GM19438 (cell line): ENCODE measurements around the gene COL24A1.
A peak's percentile ranks its signal among the peaks of the same experiment; 100 is the strongest.
"Not testable (repeated sequence)": the region's sequence is repeated elsewhere in the genome, so short reads cannot be mapped to it uniquely, and the experiment has no call there.

Experiments used
- ATAC-seq: cut with Tn5 transposase; IDR thresholded peaks from one replicate; pipeline ENCODE4 v1.9.1; 2021; ENCODE audit warnings: low read depth; ENCODE audit not compliant: unreplicated experiment

The COL24A1 gene

DNA sequence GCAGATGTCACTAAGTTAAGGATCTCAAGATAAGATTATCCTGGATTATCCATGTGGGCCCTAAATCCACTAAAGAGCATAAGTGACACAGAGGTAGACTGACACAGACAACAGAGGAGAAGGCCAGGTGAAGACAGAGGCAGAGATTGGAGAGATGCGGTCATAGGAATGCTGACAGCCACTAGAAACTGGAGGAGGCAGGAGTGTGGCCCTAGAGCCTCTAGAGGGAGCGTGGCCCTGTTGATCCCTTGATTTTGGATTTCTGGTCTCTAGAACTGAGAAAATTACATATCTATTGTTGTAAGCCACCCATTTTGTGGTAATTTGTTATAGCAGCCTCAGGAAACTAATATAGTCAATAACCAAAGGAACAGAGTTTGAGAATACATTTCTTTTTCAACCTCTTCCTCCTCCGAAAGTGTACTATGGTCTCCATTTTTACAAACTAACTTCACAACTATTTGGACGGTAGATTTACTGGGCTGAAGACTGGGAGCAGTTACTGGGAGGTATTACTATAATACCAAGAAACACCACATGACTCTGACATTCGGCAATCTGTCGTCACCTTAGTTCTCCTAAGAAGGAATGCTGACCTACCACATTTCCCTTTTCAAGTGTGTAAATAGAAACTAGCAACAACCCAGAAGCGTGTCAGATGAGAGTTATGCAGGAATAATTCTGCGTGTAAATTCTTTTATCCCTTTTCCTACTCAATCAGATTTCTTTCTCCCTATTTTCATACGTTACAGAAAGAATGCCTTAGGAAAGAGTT lies 332.3 kb downstream of the COL24A1 start:
- ATAC-seq, result no peak

DNA sequence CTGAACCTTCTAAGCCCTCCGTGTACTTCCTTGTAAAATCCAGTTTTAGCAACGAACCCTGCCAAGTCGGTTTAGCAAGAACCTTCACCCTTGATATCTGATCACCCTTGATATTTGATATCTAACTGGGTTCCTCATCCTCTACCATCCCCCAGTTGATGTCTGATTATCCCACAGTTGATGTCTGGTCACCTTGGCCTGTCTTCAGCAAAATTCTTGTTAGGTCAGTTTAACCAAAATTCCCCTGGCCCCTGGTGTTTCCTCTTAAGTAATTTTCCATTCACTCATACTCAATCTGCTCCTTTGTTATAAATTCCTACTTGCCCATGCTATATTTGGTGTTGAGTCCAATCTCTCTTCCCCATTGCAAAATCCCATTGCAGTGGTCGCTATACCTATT lies 333.9 kb downstream of the COL24A1 start:
- ATAC-seq, result no peak

- no peak for ATAC-seq
These were observed 338.2 kb downstream of the COL24A1 start for GRCh38 chr1:85818371-85818770.

GRCh38 chr1:85816606-85817005 lies 340.0 kb downstream of the COL24A1 start:
- ATAC-seq, result no peak

GRCh38 chr1:85815906-85816305 lies 340.7 kb downstream of the COL24A1 start:
- ATAC-seq, result no peak

- ATAC-seq, result no peak
These were observed 350.2 kb downstream of the COL24A1 start for GRCh38 chr1:85806236-85806965.

GRCh38 chr1:85801520-85801919 lies 355.1 kb downstream of the COL24A1 start:
- no peak for ATAC-seq

DNA sequence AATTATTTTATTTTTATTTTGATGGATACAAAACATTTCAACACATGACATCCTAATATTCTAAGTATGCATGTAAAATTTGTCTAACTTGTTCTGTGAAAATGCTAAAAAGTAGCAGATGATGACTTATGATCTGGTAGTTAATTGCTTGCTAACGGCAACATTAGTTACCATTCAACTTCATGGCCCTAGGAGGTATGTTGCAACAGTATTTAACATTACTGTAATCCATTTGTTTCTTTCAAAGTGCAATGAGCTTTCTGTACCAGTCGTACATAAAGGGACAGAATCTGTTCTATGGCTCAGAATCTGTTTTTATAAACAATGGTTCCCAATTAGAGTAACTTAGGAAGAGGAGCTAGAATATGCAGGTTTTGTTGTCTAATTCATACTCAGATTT lies 356.8 kb downstream of the COL24A1 start:
- no peak for ATAC-seq

- no peak for ATAC-seq
These were observed 358.2 kb downstream of the COL24A1 start for GRCh38 chr1:85798419-85798818.

DNA sequence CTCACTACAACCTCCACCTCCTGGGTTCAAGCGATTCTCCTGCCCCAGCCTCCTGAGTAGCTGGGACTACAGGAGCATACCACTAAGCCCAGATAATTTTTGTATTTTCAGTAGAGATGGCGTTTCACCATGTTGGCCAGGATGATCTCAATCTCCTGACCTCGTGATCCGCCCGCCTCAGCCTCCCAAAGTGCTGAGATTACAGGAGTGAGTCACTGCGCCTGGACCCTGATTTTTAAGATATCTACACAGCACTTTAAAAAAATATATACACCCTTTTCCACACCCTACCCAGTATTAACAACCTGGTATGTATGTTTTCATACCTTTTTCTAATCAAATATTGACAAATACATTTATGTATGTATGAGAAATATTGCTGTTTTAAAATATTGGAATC lies 379.6 kb downstream of the COL24A1 start:
- not testable (repeated sequence) for ATAC-seq

- ATAC-seq, result no peak
These were observed 393.8 kb downstream of the COL24A1 start for GRCh38 chr1:85762804-85763203.

- no peak for ATAC-seq
These were observed 399.7 kb downstream of the COL24A1 start for GRCh38 chr1:85756864-85757263.

- no peak for ATAC-seq
These were observed 408.5 kb downstream of the COL24A1 start for GRCh38 chr1:85748120-85748519.

GRCh38 chr1:85746777-85747176 lies 409.8 kb downstream of the COL24A1 start:
- ATAC-seq, result no peak

DNA sequence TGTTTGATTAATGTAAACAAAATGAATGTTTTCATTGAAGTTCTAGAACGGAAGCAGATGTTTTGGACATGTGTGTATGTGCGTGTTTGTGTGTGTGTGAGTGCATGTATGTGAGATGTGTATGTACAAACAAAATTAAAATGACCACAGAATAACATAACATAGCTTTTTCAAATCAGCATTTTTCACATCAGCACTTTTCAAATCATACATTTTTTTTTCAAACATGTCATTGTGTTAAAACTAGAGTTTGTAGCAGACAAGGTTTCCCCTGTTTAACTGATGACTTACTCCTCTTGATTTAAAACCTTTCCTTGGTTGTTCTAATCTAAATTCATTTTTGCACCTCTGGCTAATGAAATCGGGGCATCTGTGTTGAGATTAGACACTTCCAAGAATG lies 412.8 kb downstream of the COL24A1 start:
- no peak for ATAC-seq

DNA sequence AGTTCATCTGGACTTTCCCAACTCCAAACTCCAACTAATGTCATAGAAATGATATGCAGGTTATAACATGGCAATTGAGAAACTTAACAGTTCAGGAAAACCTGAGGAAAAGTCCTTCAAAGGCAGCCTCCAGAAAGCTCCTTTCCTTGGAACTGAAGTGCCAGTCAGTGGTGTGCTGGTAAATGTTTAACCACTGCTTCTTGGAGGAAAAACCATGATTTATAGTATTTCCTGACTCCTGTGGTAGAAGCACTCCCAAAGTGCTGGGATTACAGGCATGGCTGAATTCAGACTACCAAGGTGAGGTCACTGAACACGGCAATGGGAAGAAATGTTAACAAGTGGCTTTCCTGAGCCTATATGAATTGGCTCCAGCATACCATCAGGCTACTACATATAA lies 421.6 kb downstream of the COL24A1 start:
- ATAC-seq, result no peak

DNA sequence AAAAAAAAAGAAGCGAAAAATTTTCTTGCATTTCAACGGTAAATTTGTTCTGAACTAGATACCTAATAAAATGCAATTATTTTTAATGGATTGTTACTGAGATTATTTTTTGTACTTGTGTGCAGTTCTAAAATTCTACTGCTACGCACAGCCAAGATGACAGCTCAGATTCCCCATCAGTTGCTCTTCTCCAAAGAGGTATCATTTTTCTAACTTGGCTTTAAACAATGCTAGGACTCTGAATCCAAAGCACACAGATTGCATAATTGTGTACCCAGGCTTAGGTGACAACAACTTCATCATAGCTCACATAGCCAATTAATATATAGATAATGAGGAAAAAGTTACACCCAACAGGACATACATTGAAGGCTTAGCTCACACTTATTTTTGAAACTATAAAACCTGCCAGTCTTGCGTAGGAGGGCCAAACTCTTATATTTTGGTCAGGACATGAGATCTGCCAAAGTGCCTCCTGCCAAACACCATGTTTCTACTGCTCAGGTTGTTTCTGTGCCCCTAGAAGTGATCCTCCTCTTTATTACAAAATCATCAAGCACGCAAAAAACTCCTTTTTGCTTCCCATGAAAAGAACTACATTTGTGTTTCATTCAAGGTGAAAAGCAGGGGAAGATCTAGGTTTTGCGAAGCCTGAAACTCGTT lies 437.8 kb downstream of the COL24A1 start:
- no peak for ATAC-seq

GRCh38 chr1:85714418-85715114 lies 442.0 kb downstream of the COL24A1 start:
- not testable (repeated sequence) for ATAC-seq

DNA sequence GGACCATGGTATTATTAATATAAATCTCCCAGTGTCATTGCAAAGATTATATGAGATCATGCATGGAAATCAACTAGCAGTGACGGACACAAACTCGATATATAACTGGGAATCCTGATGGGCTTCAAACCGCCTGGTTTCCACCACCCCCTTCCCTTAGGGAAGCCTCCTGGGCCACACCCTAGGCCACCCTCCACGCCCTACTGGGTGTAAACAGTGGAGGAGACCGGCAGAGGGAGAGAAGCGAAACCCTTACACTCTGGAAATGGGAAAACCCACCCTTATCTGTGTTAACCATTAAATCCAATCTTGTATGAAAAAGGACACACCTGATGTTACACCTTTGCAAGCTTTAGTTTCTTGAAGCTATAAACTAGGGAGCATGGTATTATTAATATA lies 447.7 kb downstream of the COL24A1 start:
- ATAC-seq, result no peak

DNA sequence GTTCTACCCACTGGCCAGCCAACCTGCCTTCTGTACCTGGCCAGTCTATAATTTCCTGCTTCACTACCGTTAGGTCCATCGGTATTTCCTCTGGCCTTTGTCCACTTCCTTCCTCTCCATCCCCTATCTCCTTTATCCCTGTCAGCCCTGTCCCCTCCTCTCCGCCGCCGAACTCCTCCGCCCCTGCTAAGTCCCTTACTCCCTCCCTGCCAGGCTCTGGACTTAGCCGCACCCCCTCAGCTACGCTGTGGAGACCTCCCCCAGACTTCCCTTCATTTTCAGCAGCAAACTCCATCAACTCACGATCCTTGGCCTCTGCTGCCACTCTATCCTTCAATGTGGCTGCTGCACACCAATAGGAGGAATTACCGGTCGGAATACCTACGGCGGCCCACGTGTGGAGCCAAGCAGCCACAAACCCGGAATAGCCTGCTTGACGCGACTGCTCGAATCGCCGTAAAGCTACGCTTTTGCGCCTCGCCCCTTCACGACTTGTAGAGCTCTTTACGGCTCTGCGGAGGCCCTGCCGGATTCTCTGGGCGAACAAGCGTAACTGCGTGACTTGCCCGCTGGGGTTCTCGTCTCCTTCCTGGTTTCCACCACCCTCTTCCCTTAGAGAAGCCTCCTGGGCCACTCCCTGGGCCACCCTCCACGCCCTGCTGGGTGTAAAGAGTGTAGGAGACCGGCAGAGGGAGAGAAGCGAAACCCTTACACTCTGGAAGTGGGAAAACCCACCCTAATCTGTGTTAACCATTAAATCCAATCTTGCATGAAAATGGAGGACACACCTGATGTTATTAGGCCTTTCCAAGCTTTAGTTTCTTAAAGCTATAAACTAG lies 448.4 kb downstream of the COL24A1 start, which contains the start of gene ZNHIT6:
Gene ZNHIT6 (minus strand): TSS at position 444 of the 839 bp plus-strand sequence. CDS start 149 bp downstream, at position 295.
- ATAC-seq, result peak; percentile 89
